Motor neuron (in vitro differentiated cells): Measurements from ENCODE around the gene DHFR. TPM values are rescaled to one million over a fixed set of nuclear protein-coding genes. Genes with fewer than 3 reads are reported as not detected.
A peak's percentile ranks its signal among the peaks of the same experiment; 100 is the strongest.

ENCODE experiments used
- ATAC-seq, 8 experiments: fragments of 200-7000 bp; cut with Tn5 transposase; replicated peaks in 6 of 8; 2 replicates each; pipeline ENCODE4 v1.8.0; 2021; ENCODE audit warnings: mild to moderate bottlenecking in 8 of 8, moderate library complexity in 8 of 8
- H3K27ac ChIP-seq, 2 donors: fragments of 250-450 bp; sonication (Bioruptor Pico); 2 replicates each; pipeline ENCODE4 v1.9.0; 2021; ENCODE audit warnings: antibody characterized with exemption in 2 of 2, mild to moderate bottlenecking in 2 of 2, moderate library complexity in 1 of 2
- H3K4me1 ChIP-seq, 2 donors: fragments of 250-450 bp; sonication (Bioruptor Pico); replicated peaks in 1 of 2; 2 replicates each; pipeline ENCODE4 v1.6.1; 2021; ENCODE audit warnings: antibody characterized with exemption in 2 of 2, mild to moderate bottlenecking in 2 of 2, moderate library complexity in 1 of 2
- H3K4me3 ChIP-seq, 5 donors: fragments of 250-450 bp; sonication (Bioruptor Pico); 2 replicates each; pipeline ENCODE4 v1.9.0; 2021; ENCODE audit warnings: antibody characterized with exemption in 5 of 5, mild to moderate bottlenecking in 5 of 5, moderate library complexity in 4 of 5
- WGBS, 10 experiments: fragments of 450-650 bp; shearing (Covaris generic); methylation state at CpG; one replicate each; pipeline ENCODE4 v1.0.0; 2022; 5-methylcytosine and 5-hydroxymethylcytosine counted together
- in situ Hi-C, 9 experiments: fragments of 400-800 bp; cut with MboI; loops; one replicate each; pipeline ENCODE4 v1.15.0; 2021; ENCODE audit warnings: low sequenced_read_pairs in 9 of 9, low pct_unique_long_range_greater_than_20kb in 2 of 9; ENCODE audit not compliant: unreplicated experiment in 9 of 9
- total RNA-seq, 8 experiments: library from RNA; unstranded; fragments of 300-600 nt; gene quantifications; 2 replicates each; pipeline versions ENCODE4 v1.2.3 to v1.2.4, GENCODE V29; 2022

DHFR gene
- total RNA-seq, 8 experiments from 2014 or later = 7.2 to 87.3 (median 16.4) TPM

- no peak for ATAC-seq
- Histone ChIP-seq H3K4me1 (no peaks in the 10 kb centered on the region), H3K4me3 (no peak overlapping the region), H3K27ac (no peak overlapping the region)
- 42 to 100% (median 89%) methylated on average over 1 to 3 of the region's 3 CpGs; no CpG with 5 or more reads in 1 of the 10 experiments for WGBS, 10 experiments
- in situ Hi-C loops = no loop called here
These were observed 7.9 kb downstream of the DHFR start for GRCh38 chr5:80646926-80647325.

GRCh38 chr5:80644900-80645299 lies 9.9 kb downstream of the DHFR start:
- Histone ChIP-seq H3K4me3 (no peak overlapping the region), H3K4me1 (no peaks in the 10 kb centered on the region), H3K27ac (no peak overlapping the region)
- WGBS, 10 experiments = 92 to 100% (median 95%) methylated on average over 1 to 4 of the region's 4 CpGs; no CpG with 5 or more reads in 3 of the 10 experiments
- in situ Hi-C loops = no loop called here
- ATAC-seq = no peak

GRCh38 chr5:80641353-80641752 lies 13.4 kb downstream of the DHFR start:
- no peak for ATAC-seq
- no peak overlapping the region for H3K27ac ChIP-seq
- WGBS, 10 experiments = 78 to 100% (median 96%) methylated on average over 1 to 4 of the region's 4 CpGs; no CpG with 5 or more reads in 3 of the 10 experiments
- in situ Hi-C loops = no loop called here
- no peaks in the 10 kb centered on the region for H3K4me1 ChIP-seq
- H3K4me3 ChIP-seq = no peak overlapping the region

- Histone ChIP-seq H3K4me3 (no peak overlapping the region), H3K27ac (no peak overlapping the region), H3K4me1 (no peaks in the 10 kb centered on the region)
- in situ Hi-C loops = no loop called here
- peak in 1 of 8 experiments; percentile 55 for ATAC-seq
These were observed 20.6 kb downstream of the DHFR start for GRCh38 chr5:80634193-80634592.

GRCh38 chr5:80632700-80633099 lies 22.1 kb downstream of the DHFR start:
- no peak overlapping the region for H3K27ac ChIP-seq
- no peaks in the 10 kb centered on the region for H3K4me1 ChIP-seq
- WGBS, 10 experiments = 85 to 100% (median 100%) methylated on average over 1 to 2 of the region's 2 CpGs; no CpG with 5 or more reads in 1 of the 10 experiments
- ATAC-seq = no peak
- H3K4me3 ChIP-seq = no peak overlapping the region
- in situ Hi-C loops = no loop called here

GRCh38 chr5:80631278-80632259 lies 23.2 kb downstream of the DHFR start:
- in situ Hi-C loops = no loop called here
- no peak overlapping the region for H3K4me3 ChIP-seq
- ATAC-seq = no peak
- no peak overlapping the region for H3K27ac ChIP-seq
- 87 to 100% (median 91%) methylated on average over 2 to 11 of the region's 11 CpGs for WGBS, 10 experiments
- H3K4me1 ChIP-seq = no peaks in the 10 kb centered on the region

- Histone ChIP-seq H3K4me1 (no peaks in the 10 kb centered on the region), H3K4me3 (no peak overlapping the region), H3K27ac (no peak overlapping the region)
- in situ Hi-C loops = no loop called here
- ATAC-seq = no peak
These were observed 25.5 kb downstream of the DHFR start for GRCh38 chr5:80629281-80629680.

- in situ Hi-C loops = no loop called here
- WGBS, 10 experiments = 81 to 100% (median 94%) methylated on average over 2 to 5 of the region's 5 CpGs
- Histone ChIP-seq H3K27ac (no peak overlapping the region), H3K4me1 (no peaks in the 10 kb centered on the region), H3K4me3 (no peak overlapping the region)
- no peak for ATAC-seq
These were observed 29.6 kb downstream of the DHFR start for GRCh38 chr5:80625230-80625629.

GRCh38 chr5:80623999-80624398 lies 30.8 kb downstream of the DHFR start:
- no peak overlapping the region for H3K4me3 ChIP-seq
- no peak for ATAC-seq
- WGBS, 10 experiments = 60 to 100% (median 78%) methylated on average over 2 to 4 of the region's 4 CpGs; no CpG with 5 or more reads in 1 of the 10 experiments
- H3K4me1 ChIP-seq = no peaks in the 10 kb centered on the region
- in situ Hi-C loops = no loop called here
- no peak overlapping the region for H3K27ac ChIP-seq

- H3K4me3 ChIP-seq = no peak overlapping the region
- ATAC-seq = no peak
- no peak overlapping the region for H3K27ac ChIP-seq
- WGBS, 10 experiments = 75 to 100% (median 100%) methylated on average over 1 to 2 of the region's 2 CpGs
- in situ Hi-C loops = no loop called here
- no peaks in the 10 kb centered on the region for H3K4me1 ChIP-seq
These were observed 32.0 kb downstream of the DHFR start for GRCh38 chr5:80622756-80623155.

- ATAC-seq = peak in 2 of 8 experiments; percentile 51 to 76
- no peak overlapping the region for H3K4me3 ChIP-seq
- no peak overlapping the region for H3K27ac ChIP-seq
- in situ Hi-C loops = no loop called here
- 16 to 92% (median 75%) methylated on average over 2 to 4 of the region's 4 CpGs; no CpG with 5 or more reads in 5 of the 10 experiments for WGBS, 10 experiments
- no peaks in the 10 kb centered on the region for H3K4me1 ChIP-seq
These were observed 34.6 kb downstream of the DHFR start for GRCh38 chr5:80620211-80620610.

GRCh38 chr5:80619086-80619485 lies 35.7 kb downstream of the DHFR start:
- 57 to 100% (median 100%) methylated on average over 1 of the region's 1 CpG; no CpG with 5 or more reads in 4 of the 10 experiments for WGBS, 10 experiments
- no peaks in the 10 kb centered on the region for H3K4me1 ChIP-seq
- no peak overlapping the region for H3K4me3 ChIP-seq
- peak in 1 of 8 experiments; percentile 36 for ATAC-seq
- H3K27ac ChIP-seq = no peak overlapping the region
- in situ Hi-C loops = no loop called here

- WGBS, 10 experiments = 60 to 100% (median 96%) methylated on average over 1 to 4 of the region's 4 CpGs; no CpG with 5 or more reads in 4 of the 10 experiments
- in situ Hi-C loops = no loop called here
- Histone ChIP-seq H3K4me1 (no peaks in the 10 kb centered on the region), H3K4me3 (no peak overlapping the region), H3K27ac (no peak overlapping the region)
- no peak for ATAC-seq
These were observed 36.3 kb downstream of the DHFR start for GRCh38 chr5:80618438-80618837.
